ENCODE measurements around the gene BDKRB1. TPM values are rescaled to one million over a fixed set of nuclear protein-coding genes. Genes with fewer than 3 reads are reported as not detected.

Gene BDKRB1
- total RNA-seq, 1 donor from 2014 or later = not detected

DNA sequence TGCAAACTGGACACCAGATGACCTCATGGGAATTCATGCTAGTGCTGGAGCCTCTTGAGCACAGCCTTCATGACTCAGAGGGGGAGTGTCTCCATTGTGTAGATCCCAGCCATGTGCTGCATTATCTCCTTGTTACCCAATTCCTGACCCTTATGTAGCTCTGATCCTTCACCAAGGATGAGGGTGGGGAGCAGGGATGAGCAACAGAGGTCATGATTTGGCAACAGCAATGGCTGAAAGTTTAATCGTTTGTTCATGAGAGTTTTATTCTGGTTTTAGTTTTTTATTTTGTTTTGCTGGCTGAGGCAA is 9.5 kb upstream of the BDKRB1 start:
- TF ChIP-seq, protein P1, sequence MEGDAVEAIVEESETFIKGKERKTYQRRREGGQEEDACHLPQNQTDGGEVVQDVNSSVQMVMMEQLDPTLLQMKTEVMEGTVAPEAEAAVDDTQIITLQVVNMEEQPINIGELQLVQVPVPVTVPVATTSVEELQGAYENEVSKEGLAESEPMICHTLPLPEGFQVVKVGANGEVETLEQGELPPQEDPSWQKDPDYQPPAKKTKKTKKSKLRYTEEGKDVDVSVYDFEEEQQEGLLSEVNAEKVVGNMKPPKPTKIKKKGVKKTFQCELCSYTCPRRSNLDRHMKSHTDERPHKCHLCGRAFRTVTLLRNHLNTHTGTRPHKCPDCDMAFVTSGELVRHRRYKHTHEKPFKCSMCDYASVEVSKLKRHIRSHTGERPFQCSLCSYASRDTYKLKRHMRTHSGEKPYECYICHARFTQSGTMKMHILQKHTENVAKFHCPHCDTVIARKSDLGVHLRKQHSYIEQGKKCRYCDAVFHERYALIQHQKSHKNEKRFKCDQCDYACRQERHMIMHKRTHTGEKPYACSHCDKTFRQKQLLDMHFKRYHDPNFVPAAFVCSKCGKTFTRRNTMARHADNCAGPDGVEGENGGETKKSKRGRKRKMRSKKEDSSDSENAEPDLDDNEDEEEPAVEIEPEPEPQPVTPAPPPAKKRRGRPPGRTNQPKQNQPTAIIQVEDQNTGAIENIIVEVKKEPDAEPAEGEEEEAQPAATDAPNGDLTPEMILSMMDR (IDR thresholded peaks at IDR 0.05; ENCODE audit: unreplicated experiment) = no peak
- no peak for DNase-seq (ENCODE audit: low spot score, unreplicated experiment)
- Mint-ChIP-seq H3K27ac (no peak overlapping the region), H3K4me3 (ENCODE audit: low read depth) (no peak overlapping the region), H3K27me3 (peaks cover 3% of the 10 kb centered on the region), H3K36me3 (ENCODE audit: insufficient read depth) (no peaks in the 10 kb centered on the region), H3K4me1 (ENCODE audit: low read depth) (no peaks in the 10 kb centered on the region), H3K9me3 (ENCODE audit: low read depth) (peaks cover 4% of the 10 kb centered on the region)

DNA sequence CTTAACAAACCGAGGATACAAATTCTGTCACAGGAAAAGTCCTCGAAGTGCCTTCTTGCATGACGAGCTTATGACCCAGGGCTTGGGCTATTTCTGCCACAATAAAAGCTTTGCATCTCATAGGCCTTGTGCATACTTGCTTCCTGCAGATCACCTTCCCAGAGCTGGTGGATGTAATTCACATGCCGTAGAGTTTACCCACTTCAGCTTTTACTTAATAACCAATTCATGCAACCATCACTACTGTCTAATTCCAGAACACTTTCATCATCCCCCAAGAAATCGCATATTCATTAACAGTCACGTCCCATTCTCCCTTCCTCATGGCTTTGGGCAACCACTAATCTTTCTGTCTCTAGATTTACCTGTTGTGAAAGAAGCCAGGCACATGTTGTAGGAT is 9.0 kb upstream of the BDKRB1 start:
- Mint-ChIP-seq H3K27me3 (peaks cover 3% of the 10 kb centered on the region), H3K4me3 (ENCODE audit: low read depth) (no peak overlapping the region), H3K27ac (no peak overlapping the region), H3K9me3 (ENCODE audit: low read depth) (peaks cover 4% of the 10 kb centered on the region), H3K4me1 (ENCODE audit: low read depth) (no peaks in the 10 kb centered on the region), H3K36me3 (ENCODE audit: insufficient read depth) (no peaks in the 10 kb centered on the region)
- TF ChIP-seq, protein P1 (IDR thresholded peaks at IDR 0.05; ENCODE audit: unreplicated experiment) = no peak
- DNase-seq (ENCODE audit: low spot score, unreplicated experiment) = no peak

DNA sequence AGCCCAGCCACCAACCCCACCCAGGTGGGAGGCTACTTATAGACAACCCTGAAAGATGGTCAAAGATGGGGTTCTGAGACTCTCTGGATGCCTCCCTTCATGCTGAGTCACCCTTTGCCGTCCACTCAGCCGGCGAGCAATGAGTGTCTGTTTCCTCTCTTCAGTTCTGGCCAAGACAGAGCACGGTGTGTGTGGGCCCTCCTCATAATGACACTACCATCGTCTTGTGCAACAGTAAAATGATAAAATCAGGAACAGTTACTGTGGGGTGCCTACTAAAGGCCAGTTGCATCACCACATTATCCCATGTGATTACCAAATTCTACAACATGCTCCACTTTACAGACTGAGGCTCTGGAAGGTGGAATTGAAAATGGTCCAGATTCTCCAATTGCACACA is 7.0 kb upstream of the BDKRB1 start:
- DNase-seq (ENCODE audit: low spot score, unreplicated experiment) = no peak
- Mint-ChIP-seq H3K9me3 (ENCODE audit: low read depth) (no peaks in the 10 kb centered on the region), H3K4me1 (ENCODE audit: low read depth) (no peaks in the 10 kb centered on the region), H3K36me3 (ENCODE audit: insufficient read depth) (no peaks in the 10 kb centered on the region), H3K4me3 (ENCODE audit: low read depth) (no peak overlapping the region), H3K27ac (no peak overlapping the region), H3K27me3 (peaks cover 12% of the 10 kb centered on the region)
- TF ChIP-seq, protein P1 (IDR thresholded peaks at IDR 0.05; ENCODE audit: unreplicated experiment) = no peak

DNA sequence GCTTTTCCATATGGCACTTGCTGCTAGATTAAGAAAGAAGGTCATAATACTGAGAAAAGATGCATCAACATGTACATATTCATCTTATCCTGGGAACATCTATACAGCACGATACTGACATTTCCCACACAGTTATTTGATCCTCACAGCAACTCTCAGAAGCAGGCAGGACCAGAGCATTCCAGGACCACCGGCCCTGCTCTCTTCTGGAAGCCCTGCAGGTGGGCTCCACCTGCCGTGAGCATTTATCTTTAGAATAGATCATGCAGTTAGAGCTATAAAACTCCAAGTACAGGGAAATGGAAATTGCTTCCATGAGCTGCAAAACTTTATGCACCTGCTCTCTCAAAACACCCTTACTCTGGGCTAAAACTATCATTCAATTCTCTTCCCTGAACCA is 5.5 kb upstream of the BDKRB1 start:
- TF ChIP-seq, protein P1 (IDR thresholded peaks at IDR 0.05; ENCODE audit: unreplicated experiment) = no peak
- no peak overlapping the region for H3K4me3 Mint-ChIP-seq (ENCODE audit: low read depth)
- H3K9me3 Mint-ChIP-seq (ENCODE audit: low read depth) = no peaks in the 10 kb centered on the region
- no peaks in the 10 kb centered on the region for H3K4me1 Mint-ChIP-seq (ENCODE audit: low read depth)
- H3K27ac Mint-ChIP-seq = no peak overlapping the region
- no peak for DNase-seq (ENCODE audit: low spot score, unreplicated experiment)
- peaks cover 22% of the 10 kb centered on the region for H3K27me3 Mint-ChIP-seq
- no peaks in the 10 kb centered on the region for H3K36me3 Mint-ChIP-seq (ENCODE audit: insufficient read depth)

DNA sequence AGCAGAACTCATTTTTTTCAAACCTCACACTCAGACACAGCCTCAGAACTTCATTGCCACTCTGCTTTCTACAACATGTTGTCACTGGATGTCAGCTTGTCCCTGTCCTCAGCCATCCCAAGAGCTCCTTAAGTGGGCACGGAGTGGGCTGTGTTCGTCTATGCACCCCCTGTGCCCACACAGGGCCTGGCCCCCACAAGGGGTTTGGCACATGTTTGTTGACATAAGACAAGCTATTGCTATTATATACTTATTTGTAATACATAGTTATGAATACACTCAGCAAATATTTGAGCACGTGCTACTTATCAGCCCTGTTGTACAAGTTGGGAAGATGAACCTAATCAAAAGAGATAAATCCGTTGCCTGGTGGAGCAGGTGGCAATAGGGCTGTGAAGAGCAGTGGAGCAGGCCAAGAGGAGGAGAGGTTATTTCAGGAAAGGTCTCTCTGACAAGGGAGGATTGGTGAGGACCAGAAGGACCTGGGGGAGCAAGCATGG is 4.3 kb upstream of the BDKRB1 start:
- Mint-ChIP-seq H3K27ac (no peak overlapping the region), H3K36me3 (ENCODE audit: insufficient read depth) (no peaks in the 10 kb centered on the region)

More for the DNA sequence above, 4.3 kb upstream of the BDKRB1 start:
- H3K9me3 Mint-ChIP-seq (ENCODE audit: low read depth) = no peaks in the 10 kb centered on the region
- H3K27me3 Mint-ChIP-seq = peaks cover 27% of the 10 kb centered on the region
- no peak for DNase-seq (ENCODE audit: low spot score, unreplicated experiment)
- TF ChIP-seq, protein P1 (IDR thresholded peaks at IDR 0.05; ENCODE audit: unreplicated experiment) = no peak
- no peaks in the 10 kb centered on the region for H3K4me1 Mint-ChIP-seq (ENCODE audit: low read depth)
- H3K4me3 Mint-ChIP-seq (ENCODE audit: low read depth) = no peak overlapping the region
